Neural cell (in vitro differentiated cells): ENCODE data around the gene RSPO3.

Source experiments
- EP300 ChIP-seq: fragments of 450-650 bp; conservative IDR thresholded peaks from 2 replicates; pipeline ENCODE4 v1.6.1; 2014; ENCODE audit warnings: antibody characterized with exemption, mild to moderate bottlenecking, moderate library complexity; ENCODE audit not compliant: poor library complexity, severe bottlenecking
- EZH2 ChIP-seq: fragments of 200-600, 300-800 bp; shearing (Covaris generic), sonication (generic); IDR thresholded peaks from 2 replicates; pipeline ENCODE4 v1.6.1; 2014; ENCODE audit warnings: antibody characterized with exemption, low read length, borderline replicate concordance, mild to moderate bottlenecking; ENCODE audit not compliant: insufficient read depth, poor library complexity, severe bottlenecking
- POLR2AphosphoS5 ChIP-seq: IDR thresholded peaks from 2 replicates; pipeline ENCODE4 v1.6.1; 2012
- RAD21 ChIP-seq: fragments of 450-650 bp; conservative IDR thresholded peaks from 2 replicates; pipeline ENCODE4 v1.6.1; 2014; ENCODE audit warnings: antibody characterized with exemption, mild to moderate bottlenecking, moderate library complexity
- TAF1 ChIP-seq: IDR thresholded peaks from 2 replicates; pipeline ENCODE4 v1.6.1; 2012; ENCODE audit warnings: low read depth
- TF ChIP-seq, protein P1 (sequence below): fragments of 450-650 bp; IDR thresholded peaks from 2 replicates; pipeline ENCODE4 v1.5.1; 2014; ENCODE audit warnings: antibody characterized with exemption, mild to moderate bottlenecking, moderate library complexity; ENCODE audit not compliant: poor library complexity, severe bottlenecking
- TF ChIP-seq, protein P2 (sequence below): IDR thresholded peaks from 2 replicates; pipeline ENCODE4 v1.6.1; 2012; ENCODE audit warnings: borderline replicate concordance

DNA sequence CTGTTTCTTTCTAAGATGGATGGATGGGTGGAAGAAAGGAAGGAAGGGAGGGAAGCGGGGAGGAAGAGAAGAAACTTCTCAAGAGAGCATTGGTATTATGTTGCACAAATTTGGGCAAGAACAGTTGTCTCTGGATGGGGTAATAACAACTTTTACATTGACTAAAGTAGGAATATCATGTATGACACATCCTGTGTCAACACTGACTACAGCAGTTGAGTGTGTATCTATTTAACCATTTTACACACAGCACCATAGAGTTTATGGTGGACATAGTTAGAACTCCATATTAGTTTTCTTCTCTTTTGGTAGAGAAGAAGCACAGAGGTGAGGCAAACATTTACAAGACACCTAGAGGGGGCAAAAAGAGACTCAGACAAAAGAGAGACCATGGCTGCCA is 103.9 kb downstream of the RSPO3 start:
- TF ChIP-seq EP300 (no peak), RAD21 (no peak), POLR2AphosphoS5 (no peak), EZH2 (no peak), TAF1 (no peak)
- TF ChIP-seq, protein P1, sequence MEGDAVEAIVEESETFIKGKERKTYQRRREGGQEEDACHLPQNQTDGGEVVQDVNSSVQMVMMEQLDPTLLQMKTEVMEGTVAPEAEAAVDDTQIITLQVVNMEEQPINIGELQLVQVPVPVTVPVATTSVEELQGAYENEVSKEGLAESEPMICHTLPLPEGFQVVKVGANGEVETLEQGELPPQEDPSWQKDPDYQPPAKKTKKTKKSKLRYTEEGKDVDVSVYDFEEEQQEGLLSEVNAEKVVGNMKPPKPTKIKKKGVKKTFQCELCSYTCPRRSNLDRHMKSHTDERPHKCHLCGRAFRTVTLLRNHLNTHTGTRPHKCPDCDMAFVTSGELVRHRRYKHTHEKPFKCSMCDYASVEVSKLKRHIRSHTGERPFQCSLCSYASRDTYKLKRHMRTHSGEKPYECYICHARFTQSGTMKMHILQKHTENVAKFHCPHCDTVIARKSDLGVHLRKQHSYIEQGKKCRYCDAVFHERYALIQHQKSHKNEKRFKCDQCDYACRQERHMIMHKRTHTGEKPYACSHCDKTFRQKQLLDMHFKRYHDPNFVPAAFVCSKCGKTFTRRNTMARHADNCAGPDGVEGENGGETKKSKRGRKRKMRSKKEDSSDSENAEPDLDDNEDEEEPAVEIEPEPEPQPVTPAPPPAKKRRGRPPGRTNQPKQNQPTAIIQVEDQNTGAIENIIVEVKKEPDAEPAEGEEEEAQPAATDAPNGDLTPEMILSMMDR: no peak
- TF ChIP-seq, protein P2, sequence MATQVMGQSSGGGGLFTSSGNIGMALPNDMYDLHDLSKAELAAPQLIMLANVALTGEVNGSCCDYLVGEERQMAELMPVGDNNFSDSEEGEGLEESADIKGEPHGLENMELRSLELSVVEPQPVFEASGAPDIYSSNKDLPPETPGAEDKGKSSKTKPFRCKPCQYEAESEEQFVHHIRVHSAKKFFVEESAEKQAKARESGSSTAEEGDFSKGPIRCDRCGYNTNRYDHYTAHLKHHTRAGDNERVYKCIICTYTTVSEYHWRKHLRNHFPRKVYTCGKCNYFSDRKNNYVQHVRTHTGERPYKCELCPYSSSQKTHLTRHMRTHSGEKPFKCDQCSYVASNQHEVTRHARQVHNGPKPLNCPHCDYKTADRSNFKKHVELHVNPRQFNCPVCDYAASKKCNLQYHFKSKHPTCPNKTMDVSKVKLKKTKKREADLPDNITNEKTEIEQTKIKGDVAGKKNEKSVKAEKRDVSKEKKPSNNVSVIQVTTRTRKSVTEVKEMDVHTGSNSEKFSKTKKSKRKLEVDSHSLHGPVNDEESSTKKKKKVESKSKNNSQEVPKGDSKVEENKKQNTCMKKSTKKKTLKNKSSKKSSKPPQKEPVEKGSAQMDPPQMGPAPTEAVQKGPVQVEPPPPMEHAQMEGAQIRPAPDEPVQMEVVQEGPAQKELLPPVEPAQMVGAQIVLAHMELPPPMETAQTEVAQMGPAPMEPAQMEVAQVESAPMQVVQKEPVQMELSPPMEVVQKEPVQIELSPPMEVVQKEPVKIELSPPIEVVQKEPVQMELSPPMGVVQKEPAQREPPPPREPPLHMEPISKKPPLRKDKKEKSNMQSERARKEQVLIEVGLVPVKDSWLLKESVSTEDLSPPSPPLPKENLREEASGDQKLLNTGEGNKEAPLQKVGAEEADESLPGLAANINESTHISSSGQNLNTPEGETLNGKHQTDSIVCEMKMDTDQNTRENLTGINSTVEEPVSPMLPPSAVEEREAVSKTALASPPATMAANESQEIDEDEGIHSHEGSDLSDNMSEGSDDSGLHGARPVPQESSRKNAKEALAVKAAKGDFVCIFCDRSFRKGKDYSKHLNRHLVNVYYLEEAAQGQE: no peak
